Osteocyte (in vitro differentiated cells): ENCODE data around the gene DDAH1. TPM values are rescaled to one million over a fixed set of nuclear protein-coding genes. Genes with fewer than 3 reads are reported as not detected.
"Not testable (repeated sequence)": the region's sequence is repeated elsewhere in the genome, so short reads cannot be mapped to it uniquely, and the experiment has no call there.

Experiments used
- DNase-seq: peaks from one replicate; pipeline ENCODE4 v3.0.0; 2021; ENCODE audit warnings: mixed read lengths; ENCODE audit not compliant: unreplicated experiment; ENCODE audit errors: extremely low spot score
- H3K27ac Mint-ChIP-seq: one replicate; pipeline ENCODE4 v1.8.0; 2021; ENCODE audit warnings: mild to moderate bottlenecking, mixed read lengths; ENCODE audit not compliant: unreplicated experiment
- H3K27me3 Mint-ChIP-seq: one replicate; pipeline ENCODE4 v1.8.0; 2021; ENCODE audit warnings: mixed read lengths; ENCODE audit not compliant: unreplicated experiment
- H3K36me3 Mint-ChIP-seq: one replicate; pipeline ENCODE4 v1.8.0; 2021; ENCODE audit warnings: mixed read lengths; ENCODE audit not compliant: unreplicated experiment
- H3K4me1 Mint-ChIP-seq: one replicate; pipeline ENCODE4 v1.8.0; 2021; ENCODE audit warnings: mixed read lengths; ENCODE audit not compliant: unreplicated experiment
- H3K4me3 Mint-ChIP-seq: one replicate; pipeline ENCODE4 v1.8.0; 2021; ENCODE audit warnings: mild to moderate bottlenecking, moderate library complexity, mixed read lengths; ENCODE audit not compliant: unreplicated experiment
- H3K9me3 Mint-ChIP-seq: one replicate; pipeline ENCODE4 v1.8.0; 2021; ENCODE audit warnings: mixed read lengths; ENCODE audit not compliant: unreplicated experiment
- CTCF ChIP-seq: fragments of 200-600 bp; sonication (generic); IDR thresholded peaks from 2 replicates; pipeline ENCODE4 v1.5.0; 2021; ENCODE audit warnings: antibody characterized with exemption, mild to moderate bottlenecking, moderate library complexity
- total RNA-seq: library from RNA; stranded (reverse); gene quantifications from 2 replicates; pipeline ENCODE4 v1.2.1, GENCODE V29; 2021

Gene DDAH1
- total RNA-seq, 1 donor from 2014 or later: 46.8 TPM

DNA sequence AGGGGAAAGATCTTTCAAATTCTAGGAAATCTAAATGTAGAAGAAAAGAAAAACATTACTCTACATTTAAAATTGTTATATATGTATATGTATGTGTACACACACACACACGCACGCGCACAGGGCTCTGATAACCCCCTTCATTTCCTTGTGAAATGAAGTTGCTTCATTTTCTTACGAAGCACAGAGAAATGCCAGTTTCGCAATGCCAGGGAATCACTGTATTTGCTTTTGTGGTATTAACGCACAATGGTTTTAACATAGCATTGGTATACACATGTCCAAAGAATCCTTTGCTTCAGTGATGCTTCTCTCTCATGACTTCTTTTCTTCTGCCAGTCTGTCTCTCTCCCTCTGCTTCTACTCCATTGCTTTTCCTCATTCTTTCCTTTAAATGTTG lies 8.4 kb upstream of the DDAH1 start:
- H3K27me3 Mint-ChIP-seq: no peaks in the 10 kb centered on the region
- no peak overlapping the region for H3K4me3 Mint-ChIP-seq
- H3K9me3 Mint-ChIP-seq: no peaks in the 10 kb centered on the region
- no peak overlapping the region for H3K27ac Mint-ChIP-seq
- no peak for TF ChIP-seq CTCF
- peaks cover 17% of the 10 kb centered on the region for H3K36me3 Mint-ChIP-seq
- peaks cover 10% of the 10 kb centered on the region for H3K4me1 Mint-ChIP-seq
- no peak for DNase-seq

GRCh38 chr1:85471558-85471957 lies 6.6 kb upstream of the DDAH1 start:
- no peak for TF ChIP-seq CTCF
- Mint-ChIP-seq H3K4me3 (no peak overlapping the region), H3K36me3 (peaks cover 14% of the 10 kb centered on the region), H3K9me3 (no peaks in the 10 kb centered on the region), H3K4me1 (peaks cover 3% of the 10 kb centered on the region), H3K27ac (peak overlapping the region; percentile 25), H3K27me3 (no peaks in the 10 kb centered on the region)
- DNase-seq: no peak

DNA sequence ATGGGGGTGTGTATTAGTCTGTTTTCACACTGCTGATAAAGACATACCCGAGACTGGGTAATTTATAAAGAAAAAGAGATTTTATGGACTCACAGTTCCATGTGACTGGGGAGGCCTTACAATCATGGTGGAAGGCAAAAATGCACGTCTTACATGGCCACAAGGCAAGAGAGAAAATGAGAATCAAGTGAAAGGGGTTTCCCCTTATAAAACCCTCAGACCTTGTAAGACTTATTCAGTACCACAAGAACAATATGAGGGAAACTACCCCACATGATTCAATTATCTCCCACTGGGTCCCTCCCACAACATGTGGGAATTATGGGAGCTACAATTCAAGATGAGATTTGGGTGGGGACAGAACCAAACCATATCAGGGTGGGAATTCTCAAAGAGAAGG lies 5.2 kb upstream of the DDAH1 start:
- not testable (repeated sequence) for H3K27ac Mint-ChIP-seq, H3K4me3 Mint-ChIP-seq, H3K4me1 Mint-ChIP-seq, DNase-seq, H3K27me3 Mint-ChIP-seq, H3K9me3 Mint-ChIP-seq
- H3K36me3 Mint-ChIP-seq: peaks cover 14% of the 10 kb centered on the region

DNA sequence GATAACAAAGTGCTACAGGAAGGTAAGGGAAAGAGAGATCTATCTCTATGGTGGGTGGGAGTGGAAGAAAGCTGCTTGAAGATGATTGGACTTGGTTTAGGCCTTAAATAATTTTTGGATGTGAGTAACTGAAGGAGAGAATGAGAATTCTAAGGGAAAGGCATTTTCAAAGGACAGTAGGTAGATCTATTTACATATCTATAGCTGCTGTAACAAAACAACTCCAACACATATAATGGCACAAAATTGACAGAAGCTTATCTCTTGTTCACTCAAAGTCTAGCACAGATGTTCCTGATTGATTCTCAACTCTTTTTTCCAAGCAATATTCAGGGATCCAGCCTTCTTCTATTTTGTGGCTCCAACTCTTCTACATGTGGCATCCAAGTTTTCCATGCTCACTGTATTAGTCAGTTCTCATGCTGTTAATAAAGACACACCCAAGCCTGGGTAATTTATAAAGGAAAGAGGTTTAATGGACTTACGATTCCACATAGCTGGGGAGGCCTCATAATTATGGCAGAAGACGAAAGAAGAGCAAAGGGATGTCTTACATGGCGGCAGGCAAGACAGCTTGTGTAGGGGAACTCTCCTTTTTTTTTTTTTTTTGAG lies 3.1 kb upstream of the DDAH1 start:
- TF ChIP-seq CTCF: no peak
- no peak overlapping the region for H3K4me3 Mint-ChIP-seq
- no peak for DNase-seq
- no peak overlapping the region for H3K27ac Mint-ChIP-seq
- no peaks in the 10 kb centered on the region for H3K9me3 Mint-ChIP-seq
- H3K27me3 Mint-ChIP-seq: no peaks in the 10 kb centered on the region
- H3K4me1 Mint-ChIP-seq: peaks cover 19% of the 10 kb centered on the region
- H3K36me3 Mint-ChIP-seq: peaks cover 6% of the 10 kb centered on the region

- peaks cover 29% of the 10 kb centered on the region for H3K4me1 Mint-ChIP-seq
Measured at GRCh38 chr1:85467036-85467435, 2.1 kb upstream of the DDAH1 start.

More at GRCh38 chr1:85467036-85467435, 2.1 kb upstream of the DDAH1 start:
- peaks cover 6% of the 10 kb centered on the region for H3K36me3 Mint-ChIP-seq
- no peak overlapping the region for H3K27ac Mint-ChIP-seq
- TF ChIP-seq CTCF: no peak
- no peaks in the 10 kb centered on the region for H3K27me3 Mint-ChIP-seq
- H3K4me3 Mint-ChIP-seq: no peak overlapping the region
- H3K9me3 Mint-ChIP-seq: no peaks in the 10 kb centered on the region
- DNase-seq: no peak
